GM12801 (cell line): ENCODE data around the gene LRP2.

Source experiments
- CTCF ChIP-seq: IDR thresholded peaks from one replicate; pipeline ENCODE4 v1.5.1; 2011; ENCODE audit warnings: control low read depth; ENCODE audit not compliant: insufficient read length; ENCODE audit errors: extremely low read depth

The LRP2 gene

GRCh38 chr2:169137924-169138323, 224.4 kb downstream of the LRP2 start:
- TF ChIP-seq CTCF, result no peak

GRCh38 chr2:169136885-169137534, 225.3 kb downstream of the LRP2 start:
- no peak for TF ChIP-seq CTCF

- TF ChIP-seq CTCF, result no peak
Measured at GRCh38 chr2:169131587-169132512, 230.5 kb downstream of the LRP2 start.

- TF ChIP-seq CTCF, result no peak
Measured at GRCh38 chr2:169129703-169130243, 232.6 kb downstream of the LRP2 start.

- no peak for TF ChIP-seq CTCF
Measured at GRCh38 chr2:169119851-169120250, 242.5 kb downstream of the LRP2 start.

GRCh38 chr2:169119123-169119760, 243.1 kb downstream of the LRP2 start:
- no peak for TF ChIP-seq CTCF

GRCh38 chr2:169118060-169118459, 244.3 kb downstream of the LRP2 start:
- TF ChIP-seq CTCF, result no peak
